C1 segment of cervical spinal cord (tissue), 14 donors: ENCODE data around the gene LMNTD2.
A peak's percentile ranks its signal among the peaks of the same experiment; 100 is the strongest.

Experiments
- DNase-seq, 14 donors: peaks; one replicate each; lab custom pipeline; 2025; lab: John Stamatoyannopoulos, UW

The LMNTD2 gene

GRCh38 chr11:560305-561147 lies at the start of gene LMNTD2, which contains the start of gene RASSF7:
TSS of gene LMNTD2 (minus strand) at chr11:560738. CDS start at chr11:560716, 22 bp downstream.
TSS of gene RASSF7 (plus strand) at chr11:560970. CDS start at chr11:561769, 799 bp downstream.
- peak; percentile 31 to 86 (median 72) for DNase-seq

GRCh38 chr11:609341-609811 lies 48.8 kb upstream of the LMNTD2 start:
- no peak for DNase-seq

GRCh38 chr11:608791-609251 lies 48.3 kb upstream of the LMNTD2 start:
- DNase-seq = no peak

- no peak for DNase-seq
Measured at GRCh38 chr11:607971-608659, 47.6 kb upstream of the LMNTD2 start.

GRCh38 chr11:607020-607780 lies 46.7 kb upstream of the LMNTD2 start:
- no peak for DNase-seq

GRCh38 chr11:606245-606644 lies 45.7 kb upstream of the LMNTD2 start:
- DNase-seq = peak in 8 of 14 donors; percentile 8 to 90 (median 31)

GRCh38 chr11:605286-606129 lies 45.0 kb upstream of the LMNTD2 start:
- no peak for DNase-seq

- DNase-seq = no peak
Measured at GRCh38 chr11:603154-603553, 42.6 kb upstream of the LMNTD2 start.

- DNase-seq = no peak
Measured at GRCh38 chr11:601573-602245, 41.2 kb upstream of the LMNTD2 start.

GRCh38 chr11:598005-598680 lies 37.6 kb upstream of the LMNTD2 start:
- DNase-seq = no peak

- DNase-seq = no peak
Measured at GRCh38 chr11:597166-597725, 36.7 kb upstream of the LMNTD2 start.

- DNase-seq = no peak
Measured at GRCh38 chr11:596374-596773, 35.8 kb upstream of the LMNTD2 start.

- DNase-seq = no peak
Measured at GRCh38 chr11:595400-595799, 34.9 kb upstream of the LMNTD2 start.

GRCh38 chr11:593347-593746 lies 32.8 kb upstream of the LMNTD2 start:
- no peak for DNase-seq

GRCh38 chr11:592918-593317 lies 32.4 kb upstream of the LMNTD2 start:
- DNase-seq = no peak

GRCh38 chr11:592501-592900 lies 32.0 kb upstream of the LMNTD2 start:
- DNase-seq = no peak

- DNase-seq = peak in 1 of 14 donors; percentile 37
Measured at GRCh38 chr11:590997-591396, 30.5 kb upstream of the LMNTD2 start.

GRCh38 chr11:589798-590197 lies 29.3 kb upstream of the LMNTD2 start:
- DNase-seq = no peak

GRCh38 chr11:587978-588380 lies 27.4 kb upstream of the LMNTD2 start:
- peak in 2 of 14 donors; percentile 29 to 40 for DNase-seq
